Anterior cingulate cortex (tissue), 58 donors: ENCODE results near the gene PAGE5.

Experiments
- DNase-seq, 58 donors: peaks; one replicate each; lab custom pipeline; 2025; lab: John Stamatoyannopoulos, UW

The PAGE5 gene, protein sequence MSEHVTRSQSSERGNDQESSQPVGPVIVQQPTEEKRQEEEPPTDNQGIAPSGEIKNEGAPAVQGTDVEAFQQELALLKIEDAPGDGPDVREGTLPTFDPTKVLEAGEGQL

DNA sequence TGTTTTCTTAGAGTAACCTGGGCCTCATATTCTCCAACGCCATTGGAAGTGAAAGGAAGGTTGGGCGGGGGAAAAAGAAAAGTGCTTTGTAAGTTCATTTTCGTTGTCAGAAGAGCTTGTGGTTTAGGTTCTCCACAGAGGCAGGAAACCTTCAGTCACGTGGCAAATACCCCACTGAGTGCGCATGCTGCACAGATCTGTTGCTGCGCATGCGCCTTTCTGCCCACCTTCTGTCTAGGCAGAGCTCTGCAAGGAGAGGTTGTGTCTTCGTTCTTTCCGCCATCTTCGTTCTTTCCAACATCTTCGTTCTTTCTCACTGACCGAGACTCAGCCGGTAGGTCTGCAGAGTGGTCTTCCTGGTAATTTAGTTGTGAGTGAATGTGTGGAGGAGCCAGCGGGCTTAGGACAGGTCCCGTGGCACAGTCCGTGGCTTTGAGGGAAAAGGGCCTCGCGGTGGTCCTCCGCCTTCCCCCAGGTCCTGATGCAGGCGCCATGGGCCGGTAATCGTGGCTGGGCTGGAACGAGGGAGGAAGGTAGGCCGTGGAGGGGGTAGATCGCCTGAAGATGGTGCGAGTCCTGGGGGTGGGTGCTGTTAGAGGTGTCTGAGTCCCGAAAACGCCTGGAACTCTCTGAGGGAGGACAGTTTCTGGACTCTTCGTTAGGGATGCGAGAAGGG lies at the start of gene PAGE5:
TSS of gene PAGE5 (plus strand) at position 228 of the 676 bp plus-strand sequence. CDS start 1,037 bp downstream, outside the sequence.
- DNase-seq, result no peak

DNA sequence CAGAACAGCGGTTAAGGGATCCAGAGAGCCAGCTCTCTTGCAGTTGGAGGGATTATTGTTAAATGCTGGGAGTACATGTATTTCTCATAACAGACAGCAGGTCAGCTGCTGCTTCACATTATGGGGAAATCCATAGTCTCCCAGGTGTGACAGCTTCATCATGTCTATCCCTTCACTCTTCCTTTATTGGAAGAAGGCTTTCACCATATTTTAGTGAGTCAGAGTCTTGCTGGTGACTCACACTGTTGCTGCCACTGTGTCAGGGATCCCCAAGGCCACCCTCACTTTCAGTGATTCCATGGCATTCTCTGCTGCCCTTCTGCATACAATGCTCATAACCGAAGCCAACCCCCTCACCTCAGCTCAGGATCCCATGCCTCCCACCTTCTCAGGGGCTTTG lies 32.9 kb upstream of the PAGE5 start:
- DNase-seq, result no peak

DNA sequence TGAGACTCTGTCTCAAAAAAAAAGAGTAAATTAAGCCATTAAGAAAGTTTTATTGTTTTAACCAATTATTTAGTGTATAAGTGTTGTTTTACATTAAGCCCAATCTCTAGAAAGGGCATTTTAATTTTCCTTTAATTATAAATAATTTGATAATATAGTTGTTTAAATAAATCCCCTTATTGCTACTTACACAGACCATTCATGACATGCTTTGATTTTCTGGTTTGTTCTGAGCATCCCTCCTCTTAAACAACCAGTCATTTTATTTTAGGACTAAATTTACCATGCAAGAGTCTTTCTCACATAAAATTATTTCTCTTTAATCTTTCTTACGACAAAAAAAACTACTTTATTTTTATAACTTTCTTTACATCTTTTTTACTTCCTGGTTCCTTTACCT lies 23.5 kb upstream of the PAGE5 start:
- DNase-seq, result no peak

DNA sequence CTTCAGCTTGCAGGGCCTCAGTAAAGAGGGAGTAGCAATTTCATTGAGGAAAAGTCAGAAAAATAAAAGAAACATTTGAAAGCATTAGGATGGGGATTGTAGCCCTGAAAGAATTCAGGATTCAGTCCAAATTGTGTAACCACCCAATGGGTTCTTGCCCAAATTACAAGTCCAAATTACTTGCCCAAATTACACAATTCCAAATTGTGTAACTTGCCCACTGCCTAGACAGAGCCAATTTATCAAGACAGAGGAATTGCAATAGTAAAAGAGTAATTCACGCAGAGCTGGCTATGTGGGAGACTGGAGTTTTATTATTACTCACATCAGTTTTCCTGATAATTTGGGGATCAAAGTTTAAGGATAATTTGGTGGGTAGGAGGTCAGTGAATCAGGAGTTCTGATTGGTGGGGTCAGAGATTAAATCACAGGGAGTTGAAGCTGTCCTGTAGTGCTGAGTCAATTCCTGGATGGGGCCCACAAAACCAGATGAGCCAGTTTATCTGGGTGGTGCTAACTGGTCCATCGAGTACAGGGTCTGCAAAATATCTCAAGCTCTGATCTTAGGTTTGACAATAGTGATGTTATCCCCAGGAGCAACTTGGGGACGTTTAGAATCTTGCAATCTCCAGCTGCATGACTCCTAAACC lies 18.1 kb upstream of the PAGE5 start:
- no peak for DNase-seq

DNA sequence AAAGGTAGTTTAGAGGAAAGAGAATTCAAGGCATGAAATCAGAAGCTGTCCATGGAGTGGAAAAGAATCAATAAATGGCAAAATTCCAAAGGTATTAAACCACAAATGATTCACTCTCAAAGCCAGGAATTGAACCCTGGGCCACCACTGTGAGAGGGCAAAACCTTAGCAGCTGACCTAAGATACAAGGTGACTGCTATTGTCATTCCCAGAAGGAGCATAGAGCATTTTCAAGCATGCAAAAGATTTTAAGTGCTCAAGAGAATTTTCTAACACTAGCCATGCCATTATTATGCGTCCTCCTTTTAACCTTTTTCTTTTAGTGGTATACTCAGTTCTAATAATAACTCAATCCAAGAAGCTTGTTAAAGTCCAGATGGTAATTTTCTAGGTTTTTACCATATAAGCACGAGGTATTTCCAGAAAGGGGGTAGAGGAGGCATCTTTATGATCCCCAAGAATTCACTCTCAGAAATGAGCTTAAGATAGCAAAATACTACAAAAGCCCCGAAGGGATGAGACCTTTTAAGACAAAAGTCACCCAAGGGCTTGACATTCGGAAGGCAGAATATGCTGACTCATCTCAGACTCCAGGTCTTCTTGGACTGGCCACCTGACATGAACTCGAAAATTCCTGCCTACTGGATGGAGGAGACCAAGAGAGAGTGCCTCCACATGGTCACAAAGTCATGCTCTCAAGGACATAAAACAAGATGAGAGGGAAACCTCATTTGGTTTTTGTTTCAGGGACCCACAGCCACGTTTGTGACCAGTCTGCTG lies 13.8 kb upstream of the PAGE5 start:
- no peak for DNase-seq

DNA sequence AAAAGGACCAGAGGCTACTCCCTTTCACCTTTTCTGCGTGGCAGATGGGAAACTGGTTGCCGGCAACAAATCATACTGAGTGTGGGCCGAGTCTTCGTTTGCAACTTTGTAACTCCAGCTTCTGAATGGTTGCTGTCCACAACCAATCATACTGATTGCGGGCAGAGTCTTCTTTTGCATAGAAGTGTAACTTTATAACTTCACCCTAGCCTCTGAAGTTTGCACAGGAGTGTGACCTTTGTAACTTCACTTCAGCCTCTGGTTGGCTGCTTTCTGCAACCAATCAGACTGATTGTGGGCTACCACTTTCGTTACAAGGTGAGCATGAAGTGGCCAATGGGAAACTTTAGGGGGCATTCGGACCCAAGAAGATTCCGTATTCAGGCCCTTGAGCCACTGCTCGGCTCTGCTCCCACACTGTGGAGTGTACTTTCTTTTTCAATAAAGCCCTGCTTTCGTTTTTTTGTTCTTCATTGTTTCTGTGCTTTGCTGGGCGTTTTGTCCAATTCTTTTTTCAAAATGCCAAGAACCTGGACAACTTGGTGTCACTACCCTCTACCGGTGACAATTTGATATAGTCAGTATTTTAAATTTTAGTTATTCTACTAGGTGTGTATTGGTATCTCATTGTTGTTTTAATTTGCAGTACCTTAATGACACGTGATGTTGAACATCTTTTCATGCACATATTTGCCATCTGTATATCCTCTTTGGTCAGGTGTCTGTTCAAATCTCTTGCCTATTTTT lies 9.0 kb upstream of the PAGE5 start:
- DNase-seq, result no peak

DNA sequence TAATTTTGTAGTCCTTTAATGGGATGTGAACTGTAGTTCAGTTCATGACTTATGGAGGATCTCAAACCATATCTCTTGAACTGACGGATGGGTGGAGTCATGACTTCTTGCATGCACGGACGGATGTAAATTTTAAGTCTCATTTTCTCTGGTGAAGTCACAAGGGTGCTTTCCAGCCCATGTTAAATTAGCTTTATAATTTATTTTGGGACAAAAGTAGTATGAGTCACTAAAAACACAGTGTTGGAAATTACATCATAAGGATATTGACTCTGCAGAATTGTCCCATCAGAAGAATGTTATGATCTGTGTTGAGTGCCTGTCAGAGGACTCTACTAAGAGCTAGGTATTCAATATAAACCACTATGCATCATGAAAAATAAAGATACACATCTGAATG lies 6.8 kb upstream of the PAGE5 start:
- DNase-seq, result no peak

DNA sequence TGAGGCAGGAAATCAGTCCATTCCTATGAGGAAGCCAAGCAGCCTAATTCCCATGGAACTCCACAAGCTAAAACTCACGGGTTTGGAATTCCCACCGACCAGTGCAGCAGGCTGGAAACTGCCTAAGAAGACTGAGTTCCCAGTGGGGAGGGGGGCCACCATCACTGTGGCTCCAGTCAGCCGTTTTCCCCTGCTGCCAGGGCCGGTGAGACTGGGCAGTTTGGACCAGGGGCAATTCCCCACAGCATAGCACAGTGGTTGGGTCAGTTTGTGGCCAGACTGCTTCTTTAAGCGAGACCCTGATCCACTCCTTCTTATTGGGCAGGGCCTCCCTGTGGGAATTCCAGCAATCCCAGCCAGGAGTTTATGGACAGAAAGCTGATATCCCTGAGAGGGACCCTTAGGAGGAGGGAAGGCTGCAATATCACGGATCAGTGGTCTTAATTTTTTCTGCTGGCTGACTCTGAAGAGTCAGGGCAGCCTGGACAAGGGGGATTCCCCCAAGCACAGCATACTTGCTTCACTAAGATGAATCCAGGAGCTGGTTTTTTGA lies 20.7 kb downstream of the PAGE5 start:
- no peak for DNase-seq

DNA sequence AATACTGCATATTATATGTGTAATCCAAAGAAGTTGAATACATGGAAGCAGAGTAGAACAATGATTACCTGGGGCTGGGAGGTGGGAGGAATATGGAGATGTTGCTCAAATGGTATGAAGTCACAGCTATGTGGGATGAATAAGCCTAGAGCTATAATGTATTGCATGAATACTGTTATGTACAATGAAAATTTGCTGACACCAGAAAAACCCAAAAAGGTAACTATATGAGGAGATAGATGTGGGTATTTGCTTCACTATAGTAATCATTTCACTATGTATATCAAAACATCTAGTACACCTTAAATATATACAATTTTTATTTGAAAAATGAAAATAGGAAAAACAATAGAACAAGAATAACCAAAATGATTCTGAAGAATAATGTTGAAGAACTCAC lies 33.4 kb downstream of the PAGE5 start:
- DNase-seq, result no peak

DNA sequence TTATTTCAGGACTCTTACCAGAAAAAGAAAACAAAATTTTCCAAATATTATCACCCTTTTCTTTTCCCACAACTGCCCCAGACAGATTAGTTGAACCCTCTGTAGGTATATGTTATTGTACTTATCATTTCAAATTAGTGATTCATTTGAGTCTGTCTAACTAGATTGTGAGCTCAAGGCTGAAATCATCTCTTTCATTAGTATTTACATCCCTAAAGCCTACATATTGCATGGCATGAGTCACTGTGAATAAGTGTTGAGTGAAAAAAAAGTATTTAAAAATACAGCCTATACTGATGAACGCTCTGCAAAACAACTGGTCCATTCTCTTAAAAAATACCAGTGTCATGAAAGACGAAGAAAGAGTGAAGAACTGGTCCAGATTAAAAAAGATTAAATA lies 40.7 kb downstream of the PAGE5 start:
- DNase-seq, result no peak

DNA sequence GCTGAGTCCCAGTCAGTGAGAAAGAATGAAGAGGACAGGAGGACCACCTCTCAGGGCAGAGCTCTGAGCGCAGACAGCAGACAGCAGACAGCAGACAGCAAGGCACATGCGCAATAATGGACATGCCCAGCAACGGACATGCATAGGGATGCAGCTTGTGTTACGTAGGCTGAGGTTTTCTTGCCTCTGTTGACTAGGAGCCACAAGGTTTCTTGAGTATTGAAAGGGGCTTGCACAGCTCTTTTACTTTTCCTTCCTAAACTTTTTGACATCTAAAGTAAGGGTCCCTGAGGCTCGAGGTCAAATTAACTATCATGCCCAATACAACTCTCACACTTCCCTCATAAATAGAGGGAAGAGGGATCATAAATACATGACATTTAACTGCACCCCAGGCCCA lies 44.7 kb downstream of the PAGE5 start, which contains the start of gene PAGE3:
TSS of gene PAGE3 (minus strand) at position 101 of the 400 bp plus-strand sequence. CDS start 1,013 bp downstream, outside the sequence.
- no peak for DNase-seq
